Astrocyte (in vitro differentiated cells and primary cell): ENCODE data around the gene HIRA.

Experiments
- EZH2 ChIP-seq: IDR thresholded peaks from 2 replicates; pipeline ENCODE4 v1.6.1; 2012; ENCODE audit warnings: mild to moderate bottlenecking, low read length, inconsistent platforms; ENCODE audit not compliant: insufficient read depth
- TF ChIP-seq, protein P1 (sequence below): IDR thresholded peaks from 2 replicates; pipeline ENCODE4 v1.5.1; 2011; ENCODE audit warnings: low read depth, mild to moderate bottlenecking, inconsistent platforms, low read length, moderate library complexity; ENCODE audit not compliant: insufficient read depth

DNA sequence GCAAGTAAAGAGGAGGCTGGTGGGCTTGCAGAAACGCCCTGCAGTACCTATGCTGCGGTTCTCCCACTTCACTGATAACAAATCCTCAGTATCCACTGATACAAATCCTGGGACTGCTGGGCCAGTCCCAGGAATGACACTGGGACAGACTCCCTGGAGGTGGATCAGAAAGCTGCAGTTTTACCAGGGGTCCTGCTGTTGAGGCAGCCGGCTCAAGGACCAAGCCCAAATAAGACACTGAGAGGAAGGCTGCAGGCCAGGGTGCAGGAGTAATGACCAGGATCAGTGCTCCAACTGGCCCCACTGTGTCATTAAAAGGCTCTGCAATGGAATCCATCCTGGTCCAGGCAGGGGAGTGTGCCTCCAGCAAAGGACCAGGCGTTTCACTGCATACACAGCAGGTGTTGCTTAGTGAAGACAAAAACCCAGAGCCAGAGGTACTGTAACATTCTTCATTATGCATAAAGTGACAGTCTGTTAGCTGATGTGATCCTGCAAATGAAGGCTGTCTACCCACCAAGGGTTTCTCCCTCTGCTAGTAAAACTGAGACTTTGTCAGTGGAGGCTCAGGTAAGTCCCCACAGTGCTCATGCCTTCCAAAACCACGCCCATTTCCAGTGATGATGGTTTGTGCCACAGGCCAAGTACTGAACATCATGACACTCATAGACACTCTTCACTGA is 17.3 kb upstream of the HIRA start:
- TF ChIP-seq, protein P1, sequence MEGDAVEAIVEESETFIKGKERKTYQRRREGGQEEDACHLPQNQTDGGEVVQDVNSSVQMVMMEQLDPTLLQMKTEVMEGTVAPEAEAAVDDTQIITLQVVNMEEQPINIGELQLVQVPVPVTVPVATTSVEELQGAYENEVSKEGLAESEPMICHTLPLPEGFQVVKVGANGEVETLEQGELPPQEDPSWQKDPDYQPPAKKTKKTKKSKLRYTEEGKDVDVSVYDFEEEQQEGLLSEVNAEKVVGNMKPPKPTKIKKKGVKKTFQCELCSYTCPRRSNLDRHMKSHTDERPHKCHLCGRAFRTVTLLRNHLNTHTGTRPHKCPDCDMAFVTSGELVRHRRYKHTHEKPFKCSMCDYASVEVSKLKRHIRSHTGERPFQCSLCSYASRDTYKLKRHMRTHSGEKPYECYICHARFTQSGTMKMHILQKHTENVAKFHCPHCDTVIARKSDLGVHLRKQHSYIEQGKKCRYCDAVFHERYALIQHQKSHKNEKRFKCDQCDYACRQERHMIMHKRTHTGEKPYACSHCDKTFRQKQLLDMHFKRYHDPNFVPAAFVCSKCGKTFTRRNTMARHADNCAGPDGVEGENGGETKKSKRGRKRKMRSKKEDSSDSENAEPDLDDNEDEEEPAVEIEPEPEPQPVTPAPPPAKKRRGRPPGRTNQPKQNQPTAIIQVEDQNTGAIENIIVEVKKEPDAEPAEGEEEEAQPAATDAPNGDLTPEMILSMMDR, result no peak
- TF ChIP-seq EZH2, result no peak
